Skeletal muscle tissue (tissue), 4 donors: ENCODE results near the gene LRG1. TPM values are rescaled to one million over a fixed set of nuclear protein-coding genes. Genes with fewer than 3 reads are reported as not detected.

Experiments used
- H3K27ac ChIP-seq: one replicate; pipeline ENCODE4 v1.7.0; 2013; ENCODE audit warnings: mild to moderate bottlenecking, low read depth, low read length, inconsistent platforms
- H3K27me3 ChIP-seq, 3 donors: one replicate each; pipeline ENCODE4 v1.7.0; 2013; ENCODE audit warnings: low read length in 3 of 3; ENCODE audit not compliant: control insufficient read depth in 3 of 3, insufficient read depth in 3 of 3
- H3K36me3 ChIP-seq, 3 donors: one replicate each; pipeline ENCODE4 v1.7.0; 2013; ENCODE audit warnings: low read length in 3 of 3; ENCODE audit not compliant: control insufficient read depth in 3 of 3, insufficient read depth in 3 of 3
- H3K4me1 ChIP-seq, 3 donors: one replicate each; pipeline ENCODE4 v1.7.0; 2013; ENCODE audit warnings: low read length in 3 of 3, mild to moderate bottlenecking in 3 of 3; ENCODE audit not compliant: control insufficient read depth in 3 of 3, insufficient read depth in 3 of 3
- H3K4me3 ChIP-seq, 3 donors: one replicate each; pipeline ENCODE4 v1.7.0; 2013; ENCODE audit warnings: low read length in 3 of 3
- H3K9ac ChIP-seq, 3 donors: one replicate each; pipeline ENCODE4 v1.7.0; 2013; ENCODE audit warnings: low read length in 3 of 3, mild to moderate bottlenecking in 3 of 3, moderate library complexity in 2 of 3, low read depth in 1 of 3
- H3K9me3 ChIP-seq, 3 donors: one replicate each; pipeline ENCODE4 v1.7.0; 2013; ENCODE audit warnings: low read length in 3 of 3; ENCODE audit not compliant: control insufficient read depth in 3 of 3
- total RNA-seq: library from RNA; depleted of rRNA; stranded (reverse); fragments of >200 nt; gene quantifications from one replicate; pipeline ENCODE4 v1.2.3, GENCODE V29; 2014
- donor health status: Osteomylitis.

The LRG1 gene
- total RNA-seq, 1 donor from 2014 or later = 0.52 TPM

GRCh38 chr19:4576016-4576933 lies 36.4 kb upstream of the LRG1 start:
- Histone ChIP-seq H3K36me3 (no peaks in the 10 kb centered on the region), H3K4me1 (peaks cover 8 to 15% (median 8%) of the 10 kb centered on the region in 3 donors), H3K27ac (peak overlapping the region; percentile 79), H3K4me3 (no peak overlapping the region), H3K9ac (peak overlapping the region in 1 of 3 donors; percentile 19), H3K27me3 (peaks cover 13 to 26% (median 24%) of the 10 kb centered on the region in 3 donors), H3K9me3 (no peaks in the 10 kb centered on the region)

- H3K27ac ChIP-seq = peak overlapping the region; percentile 85
- no peaks in the 10 kb centered on the region for H3K36me3 ChIP-seq
- H3K9ac ChIP-seq = peak overlapping the region in 1 of 3 donors; percentile 19
- no peaks in the 10 kb centered on the region for H3K9me3 ChIP-seq
- no peak overlapping the region for H3K4me3 ChIP-seq
- H3K4me1 ChIP-seq = peaks cover 8 to 15% (median 8%) of the 10 kb centered on the region in 3 donors
- H3K27me3 ChIP-seq = peaks cover 10 to 26% (median 21%) of the 10 kb centered on the region in 3 donors
Measured at GRCh38 chr19:4575267-4576015, 35.6 kb upstream of the LRG1 start.

- H3K4me3 ChIP-seq = no peak overlapping the region
- no peak overlapping the region for H3K27ac ChIP-seq
- no peak overlapping the region for H3K9ac ChIP-seq
- H3K27me3 ChIP-seq = peaks cover 2 to 15% (median 10%) of the 10 kb centered on the region in 3 donors
- no peaks in the 10 kb centered on the region for H3K9me3 ChIP-seq
- H3K36me3 ChIP-seq = no peaks in the 10 kb centered on the region
- H3K4me1 ChIP-seq = peaks cover 8 to 13% (median 8%) of the 10 kb centered on the region in 3 donors
Measured at GRCh38 chr19:4573682-4574081, 33.8 kb upstream of the LRG1 start.

- Histone ChIP-seq H3K4me1 (peaks cover 8 to 11% (median 10%) of the 10 kb centered on the region in 3 donors), H3K4me3 (no peak overlapping the region), H3K27me3 (peaks cover 0 to 12% (median 5%) of the 10 kb centered on the region in 3 donors), H3K36me3 (no peaks in the 10 kb centered on the region), H3K27ac (no peak overlapping the region), H3K9ac (no peak overlapping the region), H3K9me3 (no peaks in the 10 kb centered on the region)
Measured at GRCh38 chr19:4571305-4571917, 31.6 kb upstream of the LRG1 start.

GRCh38 chr19:4570916-4571304 lies 31.1 kb upstream of the LRG1 start:
- Histone ChIP-seq H3K4me1 (peaks cover 8 to 11% (median 8%) of the 10 kb centered on the region in 3 donors), H3K27ac (no peak overlapping the region), H3K36me3 (no peaks in the 10 kb centered on the region), H3K9ac (no peak overlapping the region), H3K27me3 (peaks cover 0 to 7% (median 2%) of the 10 kb centered on the region in 3 donors), H3K9me3 (no peaks in the 10 kb centered on the region), H3K4me3 (no peak overlapping the region)

- Histone ChIP-seq H3K27me3 (peaks cover 0 to 4% (median 2%) of the 10 kb centered on the region in 3 donors), H3K9me3 (no peaks in the 10 kb centered on the region), H3K9ac (no peak overlapping the region), H3K27ac (no peak overlapping the region), H3K4me1 (peaks cover 3 to 7% (median 7%) of the 10 kb centered on the region in 3 donors), H3K4me3 (no peak overlapping the region), H3K36me3 (no peaks in the 10 kb centered on the region)
Measured at GRCh38 chr19:4570402-4570801, 30.6 kb upstream of the LRG1 start.

GRCh38 chr19:4568886-4569285 lies 29.1 kb upstream of the LRG1 start:
- Histone ChIP-seq H3K27ac (no peak overlapping the region), H3K4me1 (peaks cover 0 to 3% (median 0%) of the 10 kb centered on the region in 3 donors), H3K4me3 (no peak overlapping the region), H3K36me3 (no peaks in the 10 kb centered on the region), H3K9me3 (no peaks in the 10 kb centered on the region), H3K9ac (no peak overlapping the region), H3K27me3 (peaks cover 0 to 4% (median 2%) of the 10 kb centered on the region in 3 donors)

GRCh38 chr19:4567584-4568071 lies 27.8 kb upstream of the LRG1 start:
- peaks cover 0 to 5% (median 2%) of the 10 kb centered on the region in 3 donors for H3K4me1 ChIP-seq
- no peaks in the 10 kb centered on the region for H3K36me3 ChIP-seq
- peak overlapping the region; percentile 58 for H3K27ac ChIP-seq
- no peak overlapping the region for H3K9ac ChIP-seq
- H3K27me3 ChIP-seq = peaks cover 0 to 2% (median 0%) of the 10 kb centered on the region in 3 donors
- H3K4me3 ChIP-seq = no peak overlapping the region
- no peaks in the 10 kb centered on the region for H3K9me3 ChIP-seq

- H3K9me3 ChIP-seq = no peaks in the 10 kb centered on the region
- H3K27me3 ChIP-seq = peaks cover 0 to 2% (median 0%) of the 10 kb centered on the region in 3 donors
- H3K4me1 ChIP-seq = peaks cover 0 to 7% (median 2%) of the 10 kb centered on the region in 3 donors
- H3K4me3 ChIP-seq = no peak overlapping the region
- H3K27ac ChIP-seq = peak overlapping the region; percentile 58
- no peak overlapping the region for H3K9ac ChIP-seq
- no peaks in the 10 kb centered on the region for H3K36me3 ChIP-seq
Measured at GRCh38 chr19:4566402-4567051, 26.7 kb upstream of the LRG1 start.
